NK-92 treated with Interleukin-12 subunit alpha and Interleukin-12 subunit beta, amount 100 ng/mL, for 24 hours (cell line): Measurements from ENCODE around the gene PNKD.

ENCODE experiments used
- DNase-seq: peaks from one replicate; lab custom pipeline; 2025; lab: John Stamatoyannopoulos, UW

Gene PNKD

GRCh38 chr2:218256612-218257350, 13.5 kb upstream of the PNKD start:
- DNase-seq = no peak

GRCh38 chr2:218257390-218257981, 12.8 kb upstream of the PNKD start:
- DNase-seq = no peak

GRCh38 chr2:218259099-218259961, 11.0 kb upstream of the PNKD start:
- no peak for DNase-seq

- DNase-seq = no peak
These were observed 10.2 kb upstream of the PNKD start for GRCh38 chr2:218260166-218260565.

GRCh38 chr2:218260742-218261422, 9.4 kb upstream of the PNKD start, which contains the start of gene GPBAR1:
GPBAR1 (plus strand) TSS chr2:218261015; CDS start chr2:218262725, 1,710 bp downstream.
- no peak for DNase-seq

- no peak for DNase-seq
These were observed 8.7 kb upstream of the PNKD start for GRCh38 chr2:218261423-218262236.

GRCh38 chr2:218262237-218262600, 8.1 kb upstream of the PNKD start:
- no peak for DNase-seq

GRCh38 chr2:218262631-218263586, 7.4 kb upstream of the PNKD start:
- DNase-seq = no peak

- DNase-seq = no peak
These were observed 6.3 kb upstream of the PNKD start for GRCh38 chr2:218263817-218264641.

- no peak for DNase-seq
These were observed 5.4 kb upstream of the PNKD start for GRCh38 chr2:218264773-218265561.

- DNase-seq = no peak
These were observed 4.7 kb upstream of the PNKD start for GRCh38 chr2:218265626-218266025.

- no peak for DNase-seq
These were observed 3.9 kb upstream of the PNKD start for GRCh38 chr2:218266316-218266979.

- no peak for DNase-seq
These were observed 3.1 kb upstream of the PNKD start for GRCh38 chr2:218267259-218267658.

GRCh38 chr2:218270721-218271486, 585 bp downstream of the PNKD start:
- DNase-seq = no peak

- no peak for DNase-seq
These were observed 1.1 kb downstream of the PNKD start for GRCh38 chr2:218271487-218271797.

GRCh38 chr2:218271865-218272530, 1.7 kb downstream of the PNKD start:
- no peak for DNase-seq
